ENCODE results near the gene ANKRD11.
"Not testable (repeated sequence)": the region's sequence is repeated elsewhere in the genome, so short reads cannot be mapped to it uniquely, and the experiment has no call there.

ANKRD11 gene

DNA sequence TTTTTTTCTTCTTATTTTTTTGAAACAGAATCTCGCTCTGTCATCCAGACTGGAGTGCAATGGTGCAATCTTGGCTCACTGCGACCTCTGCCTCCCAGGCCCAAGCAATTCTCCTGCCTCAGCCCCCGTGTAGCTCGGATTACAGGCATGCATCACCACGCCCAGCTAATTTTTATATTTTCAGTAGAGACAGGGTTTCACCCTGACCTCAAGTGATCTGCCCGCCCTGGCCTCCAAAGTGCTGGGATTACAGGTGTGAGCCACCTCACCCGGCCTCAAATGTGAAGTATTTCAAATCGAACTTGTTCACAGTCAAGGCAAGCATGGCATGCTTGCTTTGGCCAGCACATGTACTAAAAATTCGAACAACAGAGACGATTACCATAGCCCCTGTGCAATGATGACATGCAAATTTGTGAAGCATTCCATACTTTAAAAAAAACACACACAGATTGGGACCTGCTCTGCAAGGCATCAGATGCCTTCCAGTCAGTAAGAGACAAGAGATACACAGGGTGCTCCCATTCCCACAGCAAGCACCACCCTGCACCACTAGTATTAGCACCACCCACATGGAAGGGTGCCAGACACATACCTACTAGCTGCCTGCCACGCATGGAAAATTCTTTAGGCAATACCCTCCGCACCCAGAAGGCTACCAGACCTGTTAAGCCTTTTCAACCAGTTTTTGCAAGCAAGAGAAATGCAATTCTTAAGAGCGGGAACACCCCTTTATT lies 47.2 kb downstream of the ANKRD11 start:
- in situ Hi-C loops (cut with MboI; ENCODE audit: low pct_unique_long_range_greater_than_20kb, low sequenced_read_pairs, unreplicated experiment) = no loop called here
- no peak for DNase-seq (ENCODE audit: low spot score)
- no peak for TF ChIP-seq CTCF (IDR thresholded peaks at IDR 0.05; ENCODE audit: extremely low read depth, insufficient read depth, missing control alignments)

GRCh38 chr16:89442588-89442987 lies 47.8 kb downstream of the ANKRD11 start:
- no peak for TF ChIP-seq CTCF (IDR thresholded peaks at IDR 0.05; ENCODE audit: extremely low read depth, insufficient read depth, missing control alignments)
- DNase-seq (ENCODE audit: low spot score) = no peak
- in situ Hi-C loops (cut with MboI; ENCODE audit: low pct_unique_long_range_greater_than_20kb, low sequenced_read_pairs, unreplicated experiment) = no loop called here

DNA sequence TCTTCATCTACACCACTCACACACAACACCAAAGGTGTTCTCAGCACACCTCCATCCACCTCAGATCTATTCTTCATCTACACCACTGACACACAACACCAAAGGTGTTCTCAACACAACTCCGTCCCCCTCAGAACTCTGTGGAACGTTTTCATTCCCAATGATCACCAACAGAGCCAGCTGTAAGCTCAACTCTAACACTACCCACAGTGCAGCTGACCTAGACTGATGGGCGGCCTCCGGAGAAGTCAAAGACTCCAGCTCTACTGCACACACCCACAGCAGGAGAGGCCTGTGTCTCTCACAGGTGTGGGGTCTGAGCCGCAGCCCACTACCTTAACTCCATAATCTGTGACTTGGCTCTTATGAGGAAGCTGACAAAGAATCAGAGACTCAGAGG lies 50.7 kb downstream of the ANKRD11 start:
- no peak for TF ChIP-seq CTCF (IDR thresholded peaks at IDR 0.05; ENCODE audit: extremely low read depth, insufficient read depth, missing control alignments)
- no peak for DNase-seq (ENCODE audit: low spot score)
- in situ Hi-C loops (cut with MboI; ENCODE audit: low pct_unique_long_range_greater_than_20kb, low sequenced_read_pairs, unreplicated experiment) = no loop called here

DNA sequence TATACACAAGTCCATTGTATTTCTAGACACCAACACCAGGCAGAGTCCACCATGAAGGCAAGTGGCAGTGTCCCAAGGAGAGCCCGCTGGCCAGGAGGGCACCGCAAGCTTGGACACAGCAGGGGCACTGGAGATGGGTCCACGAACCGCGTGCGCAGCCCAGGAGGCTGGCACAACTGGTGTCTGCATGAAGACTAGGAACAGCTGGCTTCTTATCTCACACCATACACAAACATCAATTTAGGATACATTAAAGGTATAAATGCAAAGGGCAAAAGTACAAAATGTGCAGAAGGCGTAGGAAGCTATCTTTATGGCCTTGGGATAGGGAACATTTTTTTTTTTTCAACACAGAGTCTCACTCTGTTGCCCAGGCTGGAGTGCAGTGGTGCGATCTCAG lies 52.4 kb downstream of the ANKRD11 start:
- DNase-seq (ENCODE audit: low spot score) = no peak
- in situ Hi-C loops (cut with MboI; ENCODE audit: low pct_unique_long_range_greater_than_20kb, low sequenced_read_pairs, unreplicated experiment) = no loop called here
- TF ChIP-seq CTCF (IDR thresholded peaks at IDR 0.05; ENCODE audit: extremely low read depth, insufficient read depth, missing control alignments) = no peak

GRCh38 chr16:89437251-89437987 lies 52.9 kb downstream of the ANKRD11 start:
- TF ChIP-seq CTCF (IDR thresholded peaks at IDR 0.05; ENCODE audit: extremely low read depth, insufficient read depth, missing control alignments) = no peak
- in situ Hi-C loops (cut with MboI; ENCODE audit: low pct_unique_long_range_greater_than_20kb, low sequenced_read_pairs, unreplicated experiment) = no loop called here
- DNase-seq (ENCODE audit: low spot score) = no peak

DNA sequence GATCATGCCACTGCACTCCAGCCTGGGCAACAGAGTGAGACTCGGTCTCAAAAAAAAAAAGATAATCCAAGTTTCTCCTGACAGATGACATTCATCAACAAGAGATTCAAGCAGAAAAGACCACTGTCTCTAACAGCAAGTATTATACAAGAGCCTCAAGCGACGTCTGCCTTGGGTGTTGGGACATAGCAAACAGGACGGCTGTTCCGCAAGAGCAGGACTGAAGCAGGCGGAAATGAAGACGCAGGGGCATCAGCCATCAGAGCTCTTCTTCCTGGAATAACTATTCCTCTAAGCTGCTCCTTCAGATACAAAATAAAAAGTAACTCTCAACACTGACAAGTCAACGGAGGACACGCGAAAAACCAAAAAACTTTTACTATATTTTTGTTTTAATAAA lies 54.0 kb downstream of the ANKRD11 start:
- in situ Hi-C loops (cut with MboI; ENCODE audit: low pct_unique_long_range_greater_than_20kb, low sequenced_read_pairs, unreplicated experiment) = no loop called here
- DNase-seq (ENCODE audit: low spot score) = no peak
- TF ChIP-seq CTCF (IDR thresholded peaks at IDR 0.05; ENCODE audit: extremely low read depth, insufficient read depth, missing control alignments) = no peak

DNA sequence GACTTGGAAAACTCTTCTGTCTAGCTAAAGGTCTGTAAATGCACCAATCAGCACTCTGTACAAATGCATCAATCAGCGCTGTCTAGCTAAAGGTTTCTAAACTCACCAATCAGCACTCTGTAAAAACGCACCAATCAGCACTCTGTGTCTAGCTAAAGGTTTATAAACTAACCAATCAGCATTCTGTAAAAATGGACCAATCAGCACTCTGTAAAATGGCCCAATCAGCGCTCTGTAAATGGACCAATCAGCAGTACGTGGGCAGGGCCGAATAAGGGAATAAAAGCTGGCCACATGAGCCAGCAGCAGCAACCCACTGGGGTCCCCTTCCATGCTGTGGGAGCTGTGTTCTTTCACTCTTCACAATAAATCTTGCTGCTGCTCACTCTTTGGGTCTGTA lies 55.3 kb downstream of the ANKRD11 start:
- in situ Hi-C loops (cut with MboI; ENCODE audit: low pct_unique_long_range_greater_than_20kb, low sequenced_read_pairs, unreplicated experiment); DNase-seq (ENCODE audit: low spot score): not testable (repeated sequence)
